HuH-7 (cell line): Measurements from ENCODE around the gene C1orf122.
A peak's percentile ranks its signal among the peaks of the same experiment; 100 is the strongest.

Source experiments
- DNase-seq: peaks from one replicate; pipeline ENCODE4 v3.0.0; 2011; ENCODE audit warnings: low spot score

The C1orf122 gene

DNA sequence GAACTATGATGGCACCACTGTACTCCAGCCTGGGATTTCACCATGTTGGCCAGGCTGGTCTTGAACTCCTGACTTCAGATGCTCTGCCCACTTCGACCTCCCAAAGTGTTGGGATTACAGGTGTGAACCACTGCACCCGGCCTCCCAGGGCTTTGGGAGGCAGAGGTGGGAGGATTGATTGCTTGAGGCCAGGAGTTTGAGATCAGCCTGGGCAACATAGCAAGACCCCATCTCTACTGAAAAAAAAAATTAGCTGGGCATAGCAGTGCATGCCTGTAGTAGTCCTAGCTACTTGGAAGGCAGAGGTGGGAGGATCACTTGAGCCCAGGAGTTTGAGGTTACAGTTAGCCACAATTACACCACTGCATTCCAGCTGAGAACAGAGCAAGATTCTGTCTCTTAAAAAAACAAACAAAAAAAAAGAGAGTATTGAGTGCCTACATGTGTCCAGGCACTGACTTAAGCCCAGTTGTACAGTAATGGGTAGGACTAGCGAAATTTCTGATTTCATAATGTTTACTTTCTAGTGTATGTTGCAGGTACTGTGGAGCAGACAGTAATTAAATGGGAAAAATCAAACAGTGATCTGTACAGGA, 9.7 kb upstream of the C1orf122 start:
- no peak for DNase-seq

DNA sequence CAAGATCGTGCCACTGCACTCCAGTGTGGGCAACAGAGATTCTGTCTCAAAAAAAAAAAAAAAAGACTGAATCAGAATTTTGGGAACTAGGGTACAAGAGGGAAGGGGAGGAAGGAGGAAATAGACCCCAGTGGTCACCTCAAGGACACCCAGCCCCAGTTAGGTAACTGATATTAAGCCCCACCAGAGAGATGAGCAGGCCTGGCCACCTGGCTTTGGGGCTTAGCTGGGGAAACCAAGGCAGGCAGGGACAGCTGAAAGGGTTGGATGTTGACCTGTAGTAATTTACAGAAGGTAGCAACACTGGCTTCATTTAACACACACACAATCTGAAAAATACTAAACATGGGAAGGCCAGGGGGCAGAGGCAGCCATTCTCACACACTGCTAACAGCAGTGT, 5.2 kb upstream of the C1orf122 start:
- DNase-seq = no peak

- DNase-seq = no peak
Observed at GRCh38 chr1:37807220-37807554, 403 bp upstream of the C1orf122 start.

DNA sequence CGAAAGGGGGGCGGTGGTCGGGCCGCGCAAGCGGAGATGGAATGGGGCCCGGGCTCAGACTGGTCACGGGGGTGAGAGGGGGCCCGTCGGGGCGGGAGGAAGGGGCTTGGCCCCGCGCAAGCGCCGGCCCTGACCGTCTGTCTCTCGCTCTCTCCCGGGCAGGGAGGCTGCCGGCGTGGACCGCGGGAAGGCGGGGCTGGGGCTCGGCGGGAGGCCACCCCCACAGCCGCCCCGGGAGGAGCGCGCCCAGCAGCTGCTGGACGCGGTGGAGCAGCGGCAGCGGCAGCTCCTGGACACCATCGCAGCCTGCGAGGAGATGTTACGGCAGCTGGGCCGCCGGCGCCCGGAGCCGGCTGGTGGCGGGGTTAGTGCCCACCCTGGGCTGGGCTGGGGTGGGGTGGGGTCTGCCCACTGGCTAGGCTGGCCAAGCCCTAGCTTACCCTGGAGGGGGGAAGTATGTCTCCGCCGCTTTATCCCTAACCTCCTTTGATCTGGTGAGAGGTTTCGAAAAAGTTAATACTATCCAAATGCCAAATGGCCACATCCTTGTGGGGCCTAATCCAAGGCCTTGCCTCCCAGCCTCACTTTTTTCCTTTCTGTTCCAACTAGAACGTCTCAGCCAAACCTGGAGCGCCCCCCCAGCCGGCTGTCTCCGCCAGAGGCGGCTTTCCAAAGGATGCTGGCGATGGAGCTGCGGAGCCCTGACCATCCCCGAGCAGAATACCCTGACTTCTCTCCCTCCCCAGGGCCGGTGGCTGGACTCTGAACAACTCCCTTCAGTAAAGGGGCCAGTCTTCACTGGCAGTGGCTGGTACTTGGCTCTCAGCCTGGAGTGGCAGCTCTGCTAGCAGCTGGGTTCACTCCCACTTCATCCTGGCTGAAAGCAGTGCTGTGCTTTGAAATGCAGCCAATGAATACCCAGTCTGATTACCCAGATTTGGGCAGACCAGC, 1.1 kb downstream of the C1orf122 start:
- peak; percentile 74 for DNase-seq

DNA sequence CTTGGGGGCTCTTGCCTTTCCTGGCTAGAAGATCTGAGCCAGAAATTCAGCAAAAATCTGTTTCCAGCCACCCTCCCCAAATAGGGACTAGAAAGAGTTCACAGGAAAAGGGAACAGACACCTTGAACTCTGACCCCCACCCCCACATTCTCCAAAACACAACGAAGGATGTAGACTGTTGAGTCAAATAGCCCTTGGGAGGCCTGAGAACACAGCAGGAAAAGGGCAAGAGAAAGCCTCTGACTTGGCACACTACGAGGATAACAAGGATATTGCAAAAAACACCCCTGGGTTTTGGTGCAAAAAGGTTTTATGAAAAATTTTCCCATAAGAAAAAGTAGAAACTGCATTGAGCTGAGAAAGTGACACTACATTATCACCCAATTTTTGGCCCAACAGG, 2.4 kb downstream of the C1orf122 start:
- no peak for DNase-seq

DNA sequence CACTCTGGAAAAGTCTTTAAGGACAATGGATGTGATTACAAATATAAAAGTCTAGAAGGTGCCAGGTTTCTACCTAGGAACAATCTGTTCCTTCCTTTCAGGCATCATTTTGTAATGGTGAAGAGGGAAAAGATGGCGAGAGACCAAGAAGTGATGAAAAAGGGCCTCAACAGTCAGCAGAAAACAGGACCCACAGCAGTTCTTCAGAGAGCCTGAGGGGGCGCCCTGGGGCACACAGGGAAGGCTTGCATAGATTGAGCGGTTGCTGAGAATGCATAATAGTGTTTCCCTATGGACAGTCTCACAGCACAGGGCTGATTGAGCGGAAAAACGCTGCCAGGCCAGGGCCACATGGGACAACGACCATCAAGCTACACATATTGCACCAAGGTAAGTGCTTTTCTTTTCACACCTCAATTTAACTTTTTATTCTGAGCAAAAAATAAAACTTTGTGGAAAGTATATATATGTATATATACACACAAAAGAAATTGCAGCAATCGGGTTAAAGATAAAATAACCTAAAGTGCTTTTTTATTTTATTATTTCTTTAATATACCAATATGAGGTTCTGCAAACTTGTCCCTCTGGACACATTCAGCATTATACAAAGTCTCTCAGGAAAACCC, 3.6 kb downstream of the C1orf122 start:
- DNase-seq = peak; percentile 66

GRCh38 chr1:37813529-37814145, 6.0 kb downstream of the C1orf122 start:
- DNase-seq = no peak

DNA sequence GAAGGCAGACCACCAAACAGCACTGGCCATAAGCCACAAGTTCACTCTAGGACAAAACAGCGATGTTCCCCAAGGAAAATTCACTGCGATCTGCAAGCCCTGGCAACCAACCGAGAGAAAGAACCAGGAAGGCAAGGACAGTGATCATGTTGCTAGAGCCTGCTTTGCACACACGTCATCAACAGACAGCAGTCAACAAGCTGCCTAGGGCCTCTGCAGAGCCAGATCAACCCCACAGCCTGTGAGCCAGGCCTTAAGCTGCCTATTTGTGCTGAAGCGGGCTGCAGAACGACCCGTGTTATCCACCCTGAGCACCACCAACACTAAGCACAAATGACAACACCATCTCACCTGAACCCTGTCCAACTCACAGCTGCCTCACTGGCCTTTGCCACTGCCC, 6.7 kb downstream of the C1orf122 start:
- no peak for DNase-seq

DNA sequence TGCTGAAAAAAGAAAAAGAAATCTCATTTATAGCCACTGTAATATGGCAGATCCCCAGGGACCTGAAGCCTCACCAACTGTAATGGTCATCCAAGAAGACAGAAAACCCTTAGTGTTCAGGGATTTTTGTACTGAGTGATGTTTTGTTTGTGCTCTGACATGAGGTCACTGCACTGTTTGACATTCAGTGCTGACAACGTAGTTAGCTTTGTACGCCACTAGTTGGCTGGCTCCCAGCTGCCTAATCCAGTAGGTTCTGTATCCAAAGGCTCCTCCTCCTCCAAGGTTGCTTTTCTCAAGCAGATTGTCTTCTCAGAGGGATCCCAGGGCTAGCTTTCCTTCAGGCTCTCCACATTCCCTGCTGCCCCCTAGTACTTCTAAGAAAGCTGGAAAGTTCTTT, 9.9 kb downstream of the C1orf122 start:
- DNase-seq = no peak

DNA sequence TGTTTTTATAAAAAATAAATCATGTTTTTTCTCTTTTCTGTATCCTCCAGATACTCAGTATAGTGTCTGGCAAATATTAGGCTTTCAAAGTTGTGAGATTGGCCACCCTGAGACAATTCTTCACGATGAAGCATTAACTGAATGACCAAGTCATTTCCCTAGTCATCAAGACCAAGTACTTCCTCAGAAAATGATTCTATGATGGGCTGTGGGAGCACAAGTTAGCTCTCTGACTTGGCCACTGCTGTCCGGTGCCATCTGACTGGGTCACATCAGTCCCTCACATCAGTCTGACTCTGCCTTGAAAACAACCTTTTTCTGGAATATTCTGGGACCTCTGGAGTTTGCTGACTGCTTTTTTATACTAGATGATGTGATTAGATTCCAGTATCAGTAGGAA, 13.9 kb downstream of the C1orf122 start:
- no peak for DNase-seq

- no peak for DNase-seq
Observed at GRCh38 chr1:37822906-37823815, 15.6 kb downstream of the C1orf122 start.

- no peak for DNase-seq
Observed at GRCh38 chr1:37824001-37824400, 16.4 kb downstream of the C1orf122 start.

- no peak for DNase-seq
Observed at GRCh38 chr1:37825506-37825905, 17.9 kb downstream of the C1orf122 start.

DNA sequence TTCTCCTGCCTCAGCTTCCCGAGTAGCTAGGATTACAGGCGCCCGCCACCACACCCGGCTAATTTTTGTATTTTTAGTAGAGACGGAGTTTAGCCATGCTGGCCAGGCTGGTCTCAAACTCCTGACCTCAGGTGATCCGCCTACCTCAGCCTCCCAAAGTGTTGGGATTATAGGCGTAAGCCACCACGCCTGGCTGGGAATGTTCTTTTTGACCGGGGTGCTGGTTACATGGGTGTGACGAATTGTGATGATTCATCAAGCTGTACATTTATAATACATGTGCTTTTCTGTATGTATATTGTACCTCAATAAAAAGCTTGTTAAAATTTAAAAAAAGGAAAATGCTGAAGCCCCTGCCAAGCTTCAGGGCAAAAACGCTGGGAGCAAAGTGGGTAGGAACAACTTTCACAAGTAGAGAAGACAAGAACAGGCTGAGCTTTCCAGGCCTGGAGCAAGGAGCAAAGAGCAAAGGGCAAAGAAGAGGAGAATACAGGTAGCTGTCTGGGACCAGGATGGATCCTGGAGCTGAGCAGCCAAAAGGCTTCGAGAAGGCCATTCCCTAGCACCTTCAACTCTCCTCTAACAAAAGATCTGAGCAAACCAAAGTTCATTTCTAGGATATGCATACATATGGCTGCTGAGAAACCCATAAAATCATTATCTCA, 21.0 kb downstream of the C1orf122 start:
- DNase-seq = no peak

DNA sequence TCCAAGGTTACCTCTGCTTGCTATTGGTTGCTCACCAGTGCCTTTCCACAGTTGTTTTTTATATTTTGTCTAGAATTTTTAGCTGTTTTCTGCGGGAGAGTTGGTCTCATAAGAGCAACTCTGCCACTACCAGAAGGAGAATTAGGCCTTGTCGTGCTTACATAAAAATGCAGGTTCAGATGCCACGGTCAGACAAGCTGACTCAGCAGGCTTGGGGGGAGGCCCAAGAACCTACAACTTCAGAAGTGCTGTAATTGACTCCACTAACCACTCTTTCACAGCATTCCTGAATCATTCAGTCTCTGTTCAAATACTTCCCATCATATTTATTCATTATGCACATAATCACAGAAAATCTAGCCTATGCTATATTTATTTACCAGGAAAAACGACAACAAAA, 23.5 kb downstream of the C1orf122 start:
- DNase-seq = no peak

- DNase-seq = no peak
Observed at GRCh38 chr1:37831809-37832208, 24.2 kb downstream of the C1orf122 start.

GRCh38 chr1:37836788-37837187, 29.2 kb downstream of the C1orf122 start:
- no peak for DNase-seq

DNA sequence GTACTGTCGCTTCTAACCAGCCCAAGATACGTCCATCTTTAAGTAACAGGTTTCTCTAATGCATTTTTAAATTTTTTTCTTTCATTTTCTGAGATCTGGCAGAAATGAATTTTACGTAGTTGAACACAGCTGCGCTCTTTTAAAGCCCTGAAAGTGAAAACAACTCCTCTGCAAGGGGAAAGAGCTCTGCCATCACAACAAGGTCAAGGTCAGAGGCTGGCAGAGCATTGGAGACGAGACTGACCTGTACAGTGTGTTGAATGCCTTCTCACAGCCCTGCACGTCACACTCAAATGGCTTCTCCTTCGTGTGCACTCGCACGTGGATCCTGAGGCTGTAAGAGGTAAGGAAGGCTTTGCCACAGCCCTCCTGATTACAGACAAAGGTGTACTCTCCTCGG, 32.1 kb downstream of the C1orf122 start:
- no peak for DNase-seq

GRCh38 chr1:37840711-37841110, 33.1 kb downstream of the C1orf122 start:
- no peak for DNase-seq

GRCh38 chr1:37841652-37842051, 34.1 kb downstream of the C1orf122 start:
- no peak for DNase-seq

- no peak for DNase-seq
Observed at GRCh38 chr1:37844536-37844935, 36.9 kb downstream of the C1orf122 start.
